IMR-90 (cell line): ENCODE data around the gene S100A5. TPM values are rescaled to one million over a fixed set of nuclear protein-coding genes. Genes with fewer than 3 reads are reported as not detected.

Experiments
- ATAC-seq: fragments of 200-7000 bp; cut with Tn5 transposase; 2 replicates; pipeline ENCODE4 v1.9.1; 2020; ENCODE audit warnings: low read depth, mild to moderate bottlenecking, moderate library complexity
- BruUV-seq: library from RNA; stranded (reverse); fragments of 400-500 nt; replicated peaks from 2 replicates; lab custom pipeline; 2021; lab: Mats Ljungman, UMichigan
- CTCF ChIA-PET: fragments of 300-600 bp; formaldehyde crosslinking; extraction: SDS; loops from one replicate; lab custom pipeline; 2021; ENCODE audit warnings: antibody characterized with exemption; lab: Yijun Ruan, JAX
- POLR2A ChIA-PET: fragments of 300-600 bp; sonication (Branson Sonifier 250); formaldehyde crosslinking; loops from one replicate; lab custom pipeline; 2022; ENCODE audit warnings: antibody characterized with exemption; ENCODE audit not compliant: unreplicated experiment; lab: Charles Lee
- DNase-seq: peaks from one replicate; pipeline ENCODE4 v3.0.0; 2013
- H2AFZ ChIP-seq: replicated peaks from 2 replicates; pipeline ENCODE3; 2013; ENCODE audit warnings: low read length, mild to moderate bottlenecking; ENCODE audit not compliant: poor library complexity
- H2AK5ac ChIP-seq: 2 replicates; pipeline ENCODE4 v1.6.1; 2013; ENCODE audit warnings: low read depth, low read length, inconsistent platforms
- H2AK9ac ChIP-seq: replicated peaks from 2 replicates; pipeline ENCODE3; 2013; ENCODE audit warnings: mild to moderate bottlenecking, low read depth, low read length, moderate library complexity; ENCODE audit not compliant: poor library complexity
- H2BK120ac ChIP-seq: 2 replicates; pipeline ENCODE4 v1.6.1; 2013; ENCODE audit warnings: low read depth, low read length, inconsistent platforms
- H2BK15ac ChIP-seq: 3 replicates; pipeline ENCODE4 v1.6.1; 2013; ENCODE audit warnings: low read depth, low read length, inconsistent platforms
- H2BK20ac ChIP-seq: 2 replicates; pipeline ENCODE4 v1.6.1; 2013; ENCODE audit warnings: low read depth, mild to moderate bottlenecking, inconsistent platforms, low read length, moderate library complexity
- H2BK5ac ChIP-seq: 2 replicates; pipeline ENCODE4 v1.6.1; 2013; ENCODE audit warnings: mild to moderate bottlenecking, low read depth, low read length, inconsistent platforms; ENCODE audit not compliant: poor library complexity, severe bottlenecking
- H3K14ac ChIP-seq: replicated peaks from 2 replicates; pipeline ENCODE4 v1.6.1; 2013; ENCODE audit warnings: low read depth, low read length, inconsistent platforms
- H3K18ac ChIP-seq: 2 replicates; pipeline ENCODE4 v1.6.1; 2013; ENCODE audit warnings: low read depth, low read length, control low read depth
- H3K23ac ChIP-seq: 2 replicates; pipeline ENCODE4 v1.6.1; 2013; ENCODE audit warnings: low read depth, low read length, inconsistent platforms
- H3K27ac ChIP-seq: 2 replicates; pipeline ENCODE4 v1.5.1; 2013; ENCODE audit warnings: mild to moderate bottlenecking, control low read depth, low read length; ENCODE audit not compliant: insufficient read depth
- H3K27me3 ChIP-seq: 2 replicates; pipeline ENCODE4 v1.6.1; 2013; ENCODE audit warnings: low read length; ENCODE audit not compliant: control insufficient read depth, insufficient read depth
- H3K36me3 ChIP-seq: 2 replicates; pipeline ENCODE4 v1.6.1; 2013; ENCODE audit warnings: low read length, mixed read lengths; ENCODE audit not compliant: control insufficient read depth, insufficient read depth
- H3K4ac ChIP-seq: 2 replicates; pipeline ENCODE4 v1.6.1; 2013; ENCODE audit warnings: low read depth, low read length, inconsistent platforms
- H3K4me1 ChIP-seq: 2 replicates; pipeline ENCODE4 v1.6.1; 2013; ENCODE audit warnings: low read length, mixed read lengths; ENCODE audit not compliant: control insufficient read depth, insufficient read depth
- H3K4me2 ChIP-seq: 2 replicates; pipeline ENCODE4 v1.6.1; 2013; ENCODE audit warnings: low read depth, mild to moderate bottlenecking, control low read depth, low read length, moderate library complexity
- H3K4me3 ChIP-seq: 2 replicates; pipeline ENCODE4 v1.5.1; 2013; ENCODE audit warnings: low read depth, mild to moderate bottlenecking, control low read depth, low read length, moderate library complexity; ENCODE audit not compliant: insufficient read depth
- H3K56ac ChIP-seq: 2 replicates; pipeline ENCODE4 v1.6.1; 2013; ENCODE audit warnings: low read length, inconsistent platforms; ENCODE audit not compliant: insufficient read depth; ENCODE audit errors: extremely low read depth
- H3K79me1 ChIP-seq, 2 experiments: 2 replicates each; pipeline ENCODE4 v1.6.1; 2013; ENCODE audit warnings: low read length in 2 of 2, inconsistent platforms in 1 of 2, low read depth in 1 of 2
- H3K9ac ChIP-seq: 2 replicates; pipeline ENCODE4 v1.6.1; 2013; ENCODE audit warnings: low read depth, low read length, control low read depth
- H3K9me1 ChIP-seq: 2 replicates; pipeline ENCODE4 v1.6.1; 2013; ENCODE audit warnings: low read length, inconsistent platforms; ENCODE audit not compliant: insufficient read depth
- H3K9me3 ChIP-seq: 2 replicates; pipeline ENCODE4 v1.6.1; 2013; ENCODE audit warnings: low read length; ENCODE audit not compliant: control insufficient read depth, insufficient read depth
- H4K20me1 ChIP-seq: 2 replicates; pipeline ENCODE4 v1.6.1; 2013; ENCODE audit warnings: low read length, inconsistent platforms; ENCODE audit not compliant: insufficient read depth
- H4K5ac ChIP-seq: 2 replicates; pipeline ENCODE4 v1.6.1; 2013; ENCODE audit warnings: mild to moderate bottlenecking, low read depth, low read length, control low read depth
- H4K8ac ChIP-seq, 2 experiments: 2 replicates each; pipeline ENCODE4 v1.6.1; 2013; ENCODE audit warnings: low read depth in 2 of 2, low read length in 2 of 2, control low read depth in 1 of 2, inconsistent platforms in 1 of 2
- H4K91ac ChIP-seq: 2 replicates; pipeline ENCODE4 v1.6.1; 2013; ENCODE audit warnings: low read depth, low read length, inconsistent platforms; ENCODE audit not compliant: insufficient read depth
- CEBPB ChIP-seq: IDR thresholded peaks from 2 replicates; pipeline ENCODE4 v1.6.1; 2012; ENCODE audit warnings: low read depth, low read length, improper control_type of control experiment
- CHD1 ChIP-seq: IDR thresholded peaks from 2 replicates; pipeline ENCODE4 v1.6.1; 2012; ENCODE audit warnings: low read depth, low read length, improper control_type of control experiment
- FOS ChIP-seq: fragments of 150-350 bp; IDR thresholded peaks from 2 replicates; pipeline ENCODE4 v1.6.1; 2016; ENCODE audit warnings: low read depth, low read length
- MAZ ChIP-seq: IDR thresholded peaks from 2 replicates; pipeline ENCODE4 v1.6.1; 2012; ENCODE audit warnings: low read depth, mild to moderate bottlenecking, low read length, improper control_type of control experiment, moderate library complexity, borderline replicate concordance
- MXI1 ChIP-seq: IDR thresholded peaks from 2 replicates; pipeline ENCODE4 v1.6.1; 2012; ENCODE audit warnings: low read depth, mild to moderate bottlenecking, low read length, moderate library complexity, borderline replicate concordance
- RAD21 ChIP-seq: IDR thresholded peaks from 2 replicates; pipeline ENCODE4 v1.6.1; 2012; ENCODE audit warnings: low read length, improper control_type of control experiment
- RCOR1 ChIP-seq: IDR thresholded peaks from 2 replicates; pipeline ENCODE4 v1.6.1; 2012; ENCODE audit warnings: mild to moderate bottlenecking, low read length, improper control_type of control experiment; ENCODE audit not compliant: insufficient replicate concordance
- RFX5 ChIP-seq: IDR thresholded peaks from 2 replicates; pipeline ENCODE4 v1.8.0; 2012; ENCODE audit warnings: low read depth, mild to moderate bottlenecking, low read length, moderate library complexity
- WGBS, 2 experiments: methylation state at CpG; one replicate each; pipeline versions ENCODE4 v1.1.5 to v1.1.7; 2013; ENCODE audit warnings: missing lambda C conversion rate in 2 of 2; ENCODE audit not compliant: insufficient read length in 1 of 2; ENCODE audit errors: extremely low coverage in 2 of 2; 5-methylcytosine and 5-hydroxymethylcytosine counted together
- dilution Hi-C: fragments of 300-500 bp; cut with HindIII; formaldehyde crosslinking; loops from one replicate; pipeline ENCODE4 v1.14.3; 2018; ENCODE audit warnings: low sequenced_read_pairs; ENCODE audit not compliant: unreplicated experiment
- in situ Hi-C: fragments of 300-500 bp; cut with MboI; formaldehyde crosslinking; loops from 3 replicates; pipeline ENCODE4 v1.14.3; 2019; ENCODE audit warnings: low sequenced_read_pairs, inconsistent platforms, mixed read lengths
- intact Hi-C: fragments of 100-400 bp; cut with micrococcal nuclease; formaldehyde crosslinking; loops from 2 replicates; pipeline ENCODE4 v1.10.0; 2022
- polyA plus RNA-seq, 3 experiments: library from polyadenylated mRNA; depleted of rRNA; stranded (reverse); fragments of >200 nt; gene quantifications; 2 replicates each; pipeline ENCODE4 v1.2.3, GENCODE V29; 2012; ENCODE audit warnings: low replicate concordance in 1 of 3
- total RNA-seq: library from RNA; depleted of rRNA; stranded (reverse); fragments of >200 nt; gene quantifications from 2 replicates; pipeline ENCODE4 v1.2.3, GENCODE V29; 2012
- TF ChIP-seq, protein P1 (sequence below): fragments of 150-350 bp; IDR thresholded peaks from 2 replicates; pipeline ENCODE4 v1.6.1; 2017; ENCODE audit warnings: mild to moderate bottlenecking, antibody characterized with exemption, low read length, low read depth

The S100A5 gene
- total and polyA plus RNA-seq, 2 of the 4 experiments (the other 2 are of a cell fraction), result 0.27 TPM; not detected in 1

GRCh38 chr1:153526132-153526543, 14.6 kb downstream of the S100A5 start:
- intact Hi-C loops, result no loop called here
- dilution Hi-C loops, result no loop called here
- Histone ChIP-seq H3K79me1 (peaks cover 0 to 8% of the 10 kb centered on the region in 2 experiments; a peak in 2 of 4 replicates), H2BK120ac (0 out of 2 replicates have a peak overlapping the region, but pooled peaks have one; percentile 33), H4K5ac (no peak overlapping the region), H3K9me3 (no peaks in the 10 kb centered on the region), H3K18ac (no peak overlapping the region), H3K23ac (no peak overlapping the region), H2AFZ (no peak overlapping the region), H3K56ac (no peak overlapping the region), H3K27me3 (no peaks in the 10 kb centered on the region), H2BK5ac (no peak overlapping the region), H3K9me1 (0 out of 2 replicates have a peak, but pooled peaks cover 5% of the 10 kb centered on the region), H2BK20ac (peak overlapping the region; percentile 41; the same call in 1 of the 2 replicates), H3K4me3 (no peak overlapping the region), H3K14ac (no peak overlapping the region), H2AK5ac (no peak overlapping the region), H4K91ac (no peak overlapping the region), H3K36me3 (no peaks in the 10 kb centered on the region), H2BK15ac (no peak overlapping the region; the same call in 2 of the 3 replicates), H4K20me1 (no peaks in the 10 kb centered on the region), H3K27ac (no peak overlapping the region), H3K4me1 (peaks cover 14% of the 10 kb centered on the region), H3K9ac (no peak overlapping the region), H3K4ac (peak overlapping the region; percentile 65; the same call in 1 of the 2 replicates), H3K4me2 (no peak overlapping the region), H4K8ac (no peak overlapping the region), H2AK9ac (no peak overlapping the region)
- in situ Hi-C loops, result loop anchor here (25.0 kb wide), 1 partner anchor 436 kb away; the partner anchor contains the start of genes CREB3L4, CRTC2 and SLC39A1
- WGBS, 2 experiments, result 81% methylated on average over 4 of the region's 8 CpGs; no CpG with 5 or more reads in 1 of the 2 experiments
- DNase-seq (no peak), ATAC-seq (no peak)
- no peak for TF ChIP-seq CHD1
- no peak for TF ChIP-seq RAD21
- TF ChIP-seq CEBPB, result no peak
- no peak for TF ChIP-seq MXI1
- TF ChIP-seq, protein P1, sequence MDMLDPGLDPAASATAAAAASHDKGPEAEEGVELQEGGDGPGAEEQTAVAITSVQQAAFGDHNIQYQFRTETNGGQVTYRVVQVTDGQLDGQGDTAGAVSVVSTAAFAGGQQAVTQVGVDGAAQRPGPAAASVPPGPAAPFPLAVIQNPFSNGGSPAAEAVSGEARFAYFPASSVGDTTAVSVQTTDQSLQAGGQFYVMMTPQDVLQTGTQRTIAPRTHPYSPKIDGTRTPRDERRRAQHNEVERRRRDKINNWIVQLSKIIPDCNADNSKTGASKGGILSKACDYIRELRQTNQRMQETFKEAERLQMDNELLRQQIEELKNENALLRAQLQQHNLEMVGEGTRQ, result no peak
- TF ChIP-seq RCOR1, result no peak
- no peak for TF ChIP-seq FOS
- no peak for TF ChIP-seq MAZ
- no peak for TF ChIP-seq RFX5
- ChIA-PET POLR2A (interaction anchor here (0.9 to 1.7 kb wide), 2 partner anchors 9 to 40 kb away, joined by 3 to 4 read pairs; no protein-coding TSS in a partner anchor), CTCF (interaction anchor here (0.6 to 1.6 kb wide), 4 partner anchors 15 to 184 kb away, joined by 3 to 6 read pairs (median 3); no protein-coding TSS in a partner anchor)
- no TSS peak for BruUV-seq
